NCI-H128 (cell line): ENCODE results near the gene PHKG2.
"Not testable (repeated sequence)": the region's sequence is repeated elsewhere in the genome, so short reads cannot be mapped to it uniquely, and the experiment has no call there.

Source experiments
- DNase-seq: peaks from one replicate; lab custom pipeline; 2025; ENCODE audit not compliant: unreplicated experiment; lab: John Stamatoyannopoulos, UW

PHKG2 gene

GRCh38 chr16:30747799-30748633 is at the start of gene PHKG2:
Gene PHKG2 (plus strand): TSS chr16:30748425. CDS start chr16:30748821, 396 bp downstream.
- peak; percentile 95 for DNase-seq

GRCh38 chr16:30698816-30699614 is 49.2 kb upstream of the PHKG2 start, which contains the start of gene SRCAP:
Gene SRCAP (plus strand): TSS chr16:30699171. CDS start chr16:30700825, 1,654 bp downstream.
- peak; percentile 2 for DNase-seq

- DNase-seq = no peak
These were observed 48.6 kb upstream of the PHKG2 start for GRCh38 chr16:30699615-30700099.

GRCh38 chr16:30700491-30700890 is 47.7 kb upstream of the PHKG2 start:
- no peak for DNase-seq

GRCh38 chr16:30700971-30701370 is 47.3 kb upstream of the PHKG2 start:
- no peak for DNase-seq

GRCh38 chr16:30703071-30703470 is 45.2 kb upstream of the PHKG2 start:
- DNase-seq = not testable (repeated sequence)

- no peak for DNase-seq
These were observed 44.3 kb upstream of the PHKG2 start for GRCh38 chr16:30703971-30704370.

GRCh38 chr16:30706046-30706445 is 42.2 kb upstream of the PHKG2 start:
- no peak for DNase-seq

- no peak for DNase-seq
These were observed 37.3 kb upstream of the PHKG2 start for GRCh38 chr16:30710971-30711370.

- DNase-seq = no peak
These were observed 36.5 kb upstream of the PHKG2 start for GRCh38 chr16:30711712-30712111.

- DNase-seq = no peak
These were observed 32.3 kb upstream of the PHKG2 start for GRCh38 chr16:30715750-30716445.

GRCh38 chr16:30720086-30720485 is 28.1 kb upstream of the PHKG2 start:
- DNase-seq = no peak

- DNase-seq = no peak
These were observed 27.5 kb upstream of the PHKG2 start for GRCh38 chr16:30720694-30721093.

- no peak for DNase-seq
These were observed 27.1 kb upstream of the PHKG2 start for GRCh38 chr16:30721167-30721566.

- no peak for DNase-seq
These were observed 26.6 kb upstream of the PHKG2 start for GRCh38 chr16:30721606-30722005.

GRCh38 chr16:30722443-30722842 is 25.8 kb upstream of the PHKG2 start:
- no peak for DNase-seq

GRCh38 chr16:30722916-30723315 is 25.3 kb upstream of the PHKG2 start:
- DNase-seq = no peak

- no peak for DNase-seq
These were observed 24.4 kb upstream of the PHKG2 start for GRCh38 chr16:30723725-30724355.

- DNase-seq = no peak
These were observed 23.4 kb upstream of the PHKG2 start for GRCh38 chr16:30724641-30725417.

- no peak for DNase-seq
These were observed 22.8 kb upstream of the PHKG2 start for GRCh38 chr16:30725418-30725792.
